Panc1 (cell line): ENCODE results near the gene ZNF800.

Source experiments
- POLR2AphosphoS5 ChIP-seq: IDR thresholded peaks from 2 replicates; pipeline ENCODE4 v1.6.1; 2012; ENCODE audit warnings: mild to moderate bottlenecking, low read depth, low read length, moderate library complexity
- SIN3A ChIP-seq: IDR thresholded peaks from 2 replicates; pipeline ENCODE4 v1.6.1; 2012; ENCODE audit warnings: low read depth, mild to moderate bottlenecking, low read length, moderate library complexity, borderline replicate concordance; ENCODE audit not compliant: insufficient read depth
- TF ChIP-seq, protein P1 (sequence below): fragments of 450-650 bp; IDR thresholded peaks from 2 replicates; pipeline ENCODE4 v1.5.1; 2017; ENCODE audit warnings: mild to moderate bottlenecking
- TF ChIP-seq, protein P2 (sequence below), 2 experiments: IDR thresholded peaks; 2 replicates each; pipeline ENCODE4 v1.6.1; 2011 to 2012; ENCODE audit warnings: low read depth in 2 of 2, control low read depth in 1 of 2, low read length in 1 of 2, mild to moderate bottlenecking in 1 of 2, moderate library complexity in 1 of 2; ENCODE audit not compliant: insufficient read depth in 1 of 2

DNA sequence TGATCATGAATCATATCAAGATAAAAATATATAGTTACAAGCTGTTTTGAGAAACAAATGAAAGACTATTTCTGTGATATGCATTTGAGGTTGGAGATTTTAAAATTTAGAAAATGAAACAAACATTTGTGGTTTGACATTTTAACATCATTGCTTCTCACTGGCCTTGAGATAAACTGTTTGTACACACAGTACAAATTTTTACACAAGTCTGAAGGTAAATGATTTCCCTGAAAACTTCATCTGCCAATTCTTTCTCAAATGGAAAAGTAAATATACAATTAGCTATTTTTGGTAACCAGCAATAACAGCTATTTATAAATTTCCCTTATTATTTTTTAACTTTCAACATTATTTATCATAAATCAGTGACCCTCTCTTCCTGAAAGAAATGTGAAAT, 38.6 kb downstream of the ZNF800 start:
- TF ChIP-seq, protein P1, sequence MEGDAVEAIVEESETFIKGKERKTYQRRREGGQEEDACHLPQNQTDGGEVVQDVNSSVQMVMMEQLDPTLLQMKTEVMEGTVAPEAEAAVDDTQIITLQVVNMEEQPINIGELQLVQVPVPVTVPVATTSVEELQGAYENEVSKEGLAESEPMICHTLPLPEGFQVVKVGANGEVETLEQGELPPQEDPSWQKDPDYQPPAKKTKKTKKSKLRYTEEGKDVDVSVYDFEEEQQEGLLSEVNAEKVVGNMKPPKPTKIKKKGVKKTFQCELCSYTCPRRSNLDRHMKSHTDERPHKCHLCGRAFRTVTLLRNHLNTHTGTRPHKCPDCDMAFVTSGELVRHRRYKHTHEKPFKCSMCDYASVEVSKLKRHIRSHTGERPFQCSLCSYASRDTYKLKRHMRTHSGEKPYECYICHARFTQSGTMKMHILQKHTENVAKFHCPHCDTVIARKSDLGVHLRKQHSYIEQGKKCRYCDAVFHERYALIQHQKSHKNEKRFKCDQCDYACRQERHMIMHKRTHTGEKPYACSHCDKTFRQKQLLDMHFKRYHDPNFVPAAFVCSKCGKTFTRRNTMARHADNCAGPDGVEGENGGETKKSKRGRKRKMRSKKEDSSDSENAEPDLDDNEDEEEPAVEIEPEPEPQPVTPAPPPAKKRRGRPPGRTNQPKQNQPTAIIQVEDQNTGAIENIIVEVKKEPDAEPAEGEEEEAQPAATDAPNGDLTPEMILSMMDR: no peak
- TF ChIP-seq POLR2AphosphoS5 (no peak), SIN3A (no peak)
- TF ChIP-seq, protein P2, sequence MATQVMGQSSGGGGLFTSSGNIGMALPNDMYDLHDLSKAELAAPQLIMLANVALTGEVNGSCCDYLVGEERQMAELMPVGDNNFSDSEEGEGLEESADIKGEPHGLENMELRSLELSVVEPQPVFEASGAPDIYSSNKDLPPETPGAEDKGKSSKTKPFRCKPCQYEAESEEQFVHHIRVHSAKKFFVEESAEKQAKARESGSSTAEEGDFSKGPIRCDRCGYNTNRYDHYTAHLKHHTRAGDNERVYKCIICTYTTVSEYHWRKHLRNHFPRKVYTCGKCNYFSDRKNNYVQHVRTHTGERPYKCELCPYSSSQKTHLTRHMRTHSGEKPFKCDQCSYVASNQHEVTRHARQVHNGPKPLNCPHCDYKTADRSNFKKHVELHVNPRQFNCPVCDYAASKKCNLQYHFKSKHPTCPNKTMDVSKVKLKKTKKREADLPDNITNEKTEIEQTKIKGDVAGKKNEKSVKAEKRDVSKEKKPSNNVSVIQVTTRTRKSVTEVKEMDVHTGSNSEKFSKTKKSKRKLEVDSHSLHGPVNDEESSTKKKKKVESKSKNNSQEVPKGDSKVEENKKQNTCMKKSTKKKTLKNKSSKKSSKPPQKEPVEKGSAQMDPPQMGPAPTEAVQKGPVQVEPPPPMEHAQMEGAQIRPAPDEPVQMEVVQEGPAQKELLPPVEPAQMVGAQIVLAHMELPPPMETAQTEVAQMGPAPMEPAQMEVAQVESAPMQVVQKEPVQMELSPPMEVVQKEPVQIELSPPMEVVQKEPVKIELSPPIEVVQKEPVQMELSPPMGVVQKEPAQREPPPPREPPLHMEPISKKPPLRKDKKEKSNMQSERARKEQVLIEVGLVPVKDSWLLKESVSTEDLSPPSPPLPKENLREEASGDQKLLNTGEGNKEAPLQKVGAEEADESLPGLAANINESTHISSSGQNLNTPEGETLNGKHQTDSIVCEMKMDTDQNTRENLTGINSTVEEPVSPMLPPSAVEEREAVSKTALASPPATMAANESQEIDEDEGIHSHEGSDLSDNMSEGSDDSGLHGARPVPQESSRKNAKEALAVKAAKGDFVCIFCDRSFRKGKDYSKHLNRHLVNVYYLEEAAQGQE (IDR thresholded peaks at IDR 0.05; ENCODE audit: insufficient read depth in 1 of 2, low read depth in 2 of 2, low read length in 1 of 2): no peak
